Measurements from ENCODE around the gene TMEM51.

The TMEM51 gene

GRCh38 chr1:15157524-15158399 is 4.2 kb downstream of the TMEM51 start:
- Histone ChIP-seq H3K9me3 (ENCODE audit: control insufficient read depth, insufficient read depth, low read length) (no peaks in the 10 kb centered on the region), H3K9ac (ENCODE audit: low read depth, low read length) (no peak overlapping the region), H3K27me3 (ENCODE audit: control insufficient read depth, insufficient read depth, low read length) (peaks cover 2% of the 10 kb centered on the region), H3K36me3 (ENCODE audit: control insufficient read depth, insufficient read depth, low read length) (no peaks in the 10 kb centered on the region), H3K4me3 (ENCODE audit: low read depth, low read length) (no peak overlapping the region), H3K4me1 (ENCODE audit: control insufficient read depth, insufficient read depth, low read length) (peaks cover 12% of the 10 kb centered on the region)

- H3K4me3 ChIP-seq (ENCODE audit: low read depth, low read length) = no peak overlapping the region
- no peaks in the 10 kb centered on the region for H3K9me3 ChIP-seq (ENCODE audit: control insufficient read depth, insufficient read depth, low read length)
- no peak overlapping the region for H3K9ac ChIP-seq (ENCODE audit: low read depth, low read length)
- peaks cover 12% of the 10 kb centered on the region for H3K4me1 ChIP-seq (ENCODE audit: control insufficient read depth, insufficient read depth, low read length)
- H3K27me3 ChIP-seq (ENCODE audit: control insufficient read depth, insufficient read depth, low read length) = peaks cover 2% of the 10 kb centered on the region
- H3K36me3 ChIP-seq (ENCODE audit: control insufficient read depth, insufficient read depth, low read length) = no peaks in the 10 kb centered on the region
These were observed 5.1 kb downstream of the TMEM51 start for GRCh38 chr1:15158506-15159165.

GRCh38 chr1:15159166-15159555 is 5.6 kb downstream of the TMEM51 start:
- H3K9ac ChIP-seq (ENCODE audit: low read depth, low read length) = no peak overlapping the region
- H3K36me3 ChIP-seq (ENCODE audit: control insufficient read depth, insufficient read depth, low read length) = no peaks in the 10 kb centered on the region
- H3K4me3 ChIP-seq (ENCODE audit: low read depth, low read length) = no peak overlapping the region
- H3K4me1 ChIP-seq (ENCODE audit: control insufficient read depth, insufficient read depth, low read length) = peaks cover 12% of the 10 kb centered on the region
- H3K9me3 ChIP-seq (ENCODE audit: control insufficient read depth, insufficient read depth, low read length) = no peaks in the 10 kb centered on the region
- peaks cover 2% of the 10 kb centered on the region for H3K27me3 ChIP-seq (ENCODE audit: control insufficient read depth, insufficient read depth, low read length)

GRCh38 chr1:15160626-15161025 is 7.1 kb downstream of the TMEM51 start:
- H3K9ac ChIP-seq (ENCODE audit: low read depth, low read length) = no peak overlapping the region

GRCh38 chr1:15167386-15167785 is 13.8 kb downstream of the TMEM51 start:
- Histone ChIP-seq H3K4me1 (ENCODE audit: control insufficient read depth, insufficient read depth, low read length) (no peaks in the 10 kb centered on the region), H3K36me3 (ENCODE audit: control insufficient read depth, insufficient read depth, low read length) (no peaks in the 10 kb centered on the region), H3K9me3 (ENCODE audit: control insufficient read depth, insufficient read depth, low read length) (no peaks in the 10 kb centered on the region), H3K9ac (ENCODE audit: low read depth, low read length) (no peak overlapping the region), H3K27me3 (ENCODE audit: control insufficient read depth, insufficient read depth, low read length) (no peaks in the 10 kb centered on the region), H3K4me3 (ENCODE audit: low read depth, low read length) (no peak overlapping the region)

More at GRCh38 chr1:15160626-15161025, 7.1 kb downstream of the TMEM51 start:
- Histone ChIP-seq H3K4me1 (ENCODE audit: control insufficient read depth, insufficient read depth, low read length) (peaks cover 10% of the 10 kb centered on the region), H3K27me3 (ENCODE audit: control insufficient read depth, insufficient read depth, low read length) (no peaks in the 10 kb centered on the region), H3K36me3 (ENCODE audit: control insufficient read depth, insufficient read depth, low read length) (no peaks in the 10 kb centered on the region), H3K9me3 (ENCODE audit: control insufficient read depth, insufficient read depth, low read length) (no peaks in the 10 kb centered on the region), H3K4me3 (ENCODE audit: low read depth, low read length) (no peak overlapping the region)

- no peaks in the 10 kb centered on the region for H3K9me3 ChIP-seq (ENCODE audit: control insufficient read depth, insufficient read depth, low read length)
- H3K4me1 ChIP-seq (ENCODE audit: control insufficient read depth, insufficient read depth, low read length) = no peaks in the 10 kb centered on the region
- H3K9ac ChIP-seq (ENCODE audit: low read depth, low read length) = no peak overlapping the region
- no peaks in the 10 kb centered on the region for H3K36me3 ChIP-seq (ENCODE audit: control insufficient read depth, insufficient read depth, low read length)
- no peaks in the 10 kb centered on the region for H3K27me3 ChIP-seq (ENCODE audit: control insufficient read depth, insufficient read depth, low read length)
- no peak overlapping the region for H3K4me3 ChIP-seq (ENCODE audit: low read depth, low read length)
These were observed 14.9 kb downstream of the TMEM51 start for GRCh38 chr1:15168479-15168878.

GRCh38 chr1:15170071-15170470 is 16.5 kb downstream of the TMEM51 start:
- no peaks in the 10 kb centered on the region for H3K4me1 ChIP-seq (ENCODE audit: control insufficient read depth, insufficient read depth, low read length)
- no peak overlapping the region for H3K4me3 ChIP-seq (ENCODE audit: low read depth, low read length)
- H3K9me3 ChIP-seq (ENCODE audit: control insufficient read depth, insufficient read depth, low read length) = no peaks in the 10 kb centered on the region
- H3K27me3 ChIP-seq (ENCODE audit: control insufficient read depth, insufficient read depth, low read length) = no peaks in the 10 kb centered on the region
- no peaks in the 10 kb centered on the region for H3K36me3 ChIP-seq (ENCODE audit: control insufficient read depth, insufficient read depth, low read length)
- no peak overlapping the region for H3K9ac ChIP-seq (ENCODE audit: low read depth, low read length)

- H3K9ac ChIP-seq (ENCODE audit: low read depth, low read length) = no peak overlapping the region
- H3K4me1 ChIP-seq (ENCODE audit: control insufficient read depth, insufficient read depth, low read length) = no peaks in the 10 kb centered on the region
These were observed 17.8 kb downstream of the TMEM51 start for GRCh38 chr1:15171271-15171908.

GRCh38 chr1:15172405-15173259 is 19.1 kb downstream of the TMEM51 start:
- Histone ChIP-seq H3K36me3 (ENCODE audit: control insufficient read depth, insufficient read depth, low read length) (no peaks in the 10 kb centered on the region), H3K9me3 (ENCODE audit: control insufficient read depth, insufficient read depth, low read length) (no peaks in the 10 kb centered on the region), H3K4me3 (ENCODE audit: low read depth, low read length) (no peak overlapping the region), H3K27me3 (ENCODE audit: control insufficient read depth, insufficient read depth, low read length) (no peaks in the 10 kb centered on the region), H3K9ac (ENCODE audit: low read depth, low read length) (no peak overlapping the region), H3K4me1 (ENCODE audit: control insufficient read depth, insufficient read depth, low read length) (no peaks in the 10 kb centered on the region)

More at GRCh38 chr1:15171271-15171908, 17.8 kb downstream of the TMEM51 start:
- Histone ChIP-seq H3K27me3 (ENCODE audit: control insufficient read depth, insufficient read depth, low read length) (no peaks in the 10 kb centered on the region), H3K9me3 (ENCODE audit: control insufficient read depth, insufficient read depth, low read length) (no peaks in the 10 kb centered on the region), H3K36me3 (ENCODE audit: control insufficient read depth, insufficient read depth, low read length) (no peaks in the 10 kb centered on the region), H3K4me3 (ENCODE audit: low read depth, low read length) (no peak overlapping the region)

- Histone ChIP-seq H3K9ac (ENCODE audit: low read depth, low read length) (no peak overlapping the region), H3K4me3 (ENCODE audit: low read depth, low read length) (no peak overlapping the region), H3K9me3 (ENCODE audit: control insufficient read depth, insufficient read depth, low read length) (no peaks in the 10 kb centered on the region), H3K27me3 (ENCODE audit: control insufficient read depth, insufficient read depth, low read length) (no peaks in the 10 kb centered on the region), H3K4me1 (ENCODE audit: control insufficient read depth, insufficient read depth, low read length) (no peaks in the 10 kb centered on the region), H3K36me3 (ENCODE audit: control insufficient read depth, insufficient read depth, low read length) (no peaks in the 10 kb centered on the region)
These were observed 20.5 kb downstream of the TMEM51 start for GRCh38 chr1:15173863-15174614.

GRCh38 chr1:15174615-15174983 is 21.1 kb downstream of the TMEM51 start:
- Histone ChIP-seq H3K9ac (ENCODE audit: low read depth, low read length) (no peak overlapping the region), H3K4me3 (ENCODE audit: low read depth, low read length) (no peak overlapping the region), H3K27me3 (ENCODE audit: control insufficient read depth, insufficient read depth, low read length) (no peaks in the 10 kb centered on the region), H3K4me1 (ENCODE audit: control insufficient read depth, insufficient read depth, low read length) (no peaks in the 10 kb centered on the region), H3K9me3 (ENCODE audit: control insufficient read depth, insufficient read depth, low read length) (no peaks in the 10 kb centered on the region), H3K36me3 (ENCODE audit: control insufficient read depth, insufficient read depth, low read length) (no peaks in the 10 kb centered on the region)

Data from iPS-15b (cell line).